ENCODE data around the gene PDE4D.

The PDE4D gene

DNA sequence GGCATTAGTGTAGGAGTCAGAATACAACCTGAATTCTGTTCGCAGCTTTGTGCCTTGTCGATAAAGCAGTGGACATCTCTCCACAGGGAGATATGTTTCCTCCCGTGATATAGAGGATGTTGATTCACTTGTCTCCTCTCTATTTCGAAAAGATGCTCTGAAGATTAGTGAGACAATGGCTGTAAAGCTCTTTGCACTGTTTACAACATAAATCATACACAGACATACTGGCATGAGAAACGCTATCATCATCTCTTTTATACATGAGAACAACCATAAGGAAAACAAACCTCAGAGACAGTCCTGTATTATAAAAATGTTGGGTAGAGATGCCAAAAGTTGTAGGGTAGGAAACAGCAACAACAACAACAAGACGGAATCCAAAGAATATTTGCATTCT lies 803.2 kb downstream of the PDE4D start:
- no peaks in the 10 kb centered on the region for H3K27me3 ChIP-seq (ENCODE audit: low read depth)
- DNase-seq (ENCODE audit: low spot score in 2 of 2), result no peak
- no peaks in the 10 kb centered on the region for H3K9me3 ChIP-seq
- H3K4me3 ChIP-seq, result no peak overlapping the region
- no peaks in the 10 kb centered on the region for H3K4me1 ChIP-seq
- in situ Hi-C loops (cut with MboI; ENCODE audit: low sequenced_read_pairs), result no loop called here
- no peaks in the 10 kb centered on the region for H3K36me3 ChIP-seq (replicated peaks)

DNA sequence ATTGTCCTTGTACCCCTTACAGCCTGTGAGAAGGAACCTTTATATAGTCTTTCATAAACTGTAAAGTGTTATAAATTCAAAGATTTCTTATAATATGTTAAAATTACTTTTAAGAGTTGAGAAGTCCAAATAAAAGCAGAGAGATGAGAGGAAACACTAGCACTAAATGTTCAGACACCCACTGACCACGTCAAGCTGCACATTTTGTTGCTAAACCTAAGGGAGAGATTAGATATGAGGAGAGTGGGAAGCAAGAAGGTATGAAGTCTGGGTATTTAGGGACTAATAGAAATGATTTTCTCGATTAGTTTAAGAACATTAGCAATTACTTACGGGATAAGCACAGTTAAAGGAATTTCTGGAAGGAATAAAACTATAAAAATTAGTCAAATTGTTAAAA lies 803.8 kb downstream of the PDE4D start:
- Histone ChIP-seq H3K4me1 (no peaks in the 10 kb centered on the region), H3K4me3 (no peak overlapping the region), H3K36me3 (replicated peaks) (no peaks in the 10 kb centered on the region), H3K9me3 (no peaks in the 10 kb centered on the region), H3K27me3 (ENCODE audit: low read depth) (no peaks in the 10 kb centered on the region)
- in situ Hi-C loops (cut with MboI; ENCODE audit: low sequenced_read_pairs), result no loop called here
- DNase-seq (ENCODE audit: low spot score in 2 of 2), result no peak

DNA sequence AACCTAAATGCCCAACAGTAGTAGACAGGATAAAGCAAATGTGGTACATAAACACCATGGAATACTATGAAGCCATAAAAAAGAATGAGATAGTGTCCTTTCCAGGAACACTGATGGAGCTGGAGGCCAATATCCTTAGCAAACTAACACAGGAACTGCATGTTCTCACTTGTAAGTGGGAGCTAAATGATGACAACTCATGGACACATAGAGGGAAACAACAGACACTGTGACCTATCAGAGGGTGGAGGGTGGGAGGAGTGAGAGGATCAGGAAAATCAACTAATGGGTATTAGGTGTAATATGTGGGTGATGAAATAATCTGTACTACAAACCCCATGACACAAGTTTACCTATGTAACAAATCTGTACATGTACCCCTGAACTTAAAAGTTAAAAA lies 805.0 kb downstream of the PDE4D start:
- H3K4me3 ChIP-seq, result no peak overlapping the region
- no peaks in the 10 kb centered on the region for H3K27me3 ChIP-seq (ENCODE audit: low read depth)
- H3K36me3 ChIP-seq (replicated peaks), result no peaks in the 10 kb centered on the region
- no peaks in the 10 kb centered on the region for H3K4me1 ChIP-seq
- DNase-seq (ENCODE audit: low spot score in 2 of 2), result no peak
- H3K9me3 ChIP-seq, result no peaks in the 10 kb centered on the region
- in situ Hi-C loops (cut with MboI; ENCODE audit: low sequenced_read_pairs), result no loop called here

- Histone ChIP-seq H3K27me3 (ENCODE audit: low read depth) (0 out of 2 replicates have a peak, but pooled peaks cover 2% of the 10 kb centered on the region), H3K9me3 (no peaks in the 10 kb centered on the region), H3K4me3 (no peak overlapping the region), H3K4me1 (no peaks in the 10 kb centered on the region), H3K36me3 (replicated peaks) (no peaks in the 10 kb centered on the region)
- in situ Hi-C loops (cut with MboI; ENCODE audit: low sequenced_read_pairs), result no loop called here
- no peak for DNase-seq (ENCODE audit: low spot score in 2 of 2)
Observed at GRCh38 chr5:59086024-59086423, 807.5 kb downstream of the PDE4D start.

- no peaks in the 10 kb centered on the region for H3K9me3 ChIP-seq
- in situ Hi-C loops (cut with MboI; ENCODE audit: low sequenced_read_pairs), result no loop called here
- no peak overlapping the region for H3K4me3 ChIP-seq
- no peak for DNase-seq (ENCODE audit: low spot score in 2 of 2)
- H3K36me3 ChIP-seq (replicated peaks), result no peaks in the 10 kb centered on the region
- 0 out of 2 replicates have a peak, but pooled peaks cover 2% of the 10 kb centered on the region for H3K27me3 ChIP-seq (ENCODE audit: low read depth)
- no peaks in the 10 kb centered on the region for H3K4me1 ChIP-seq
Observed at GRCh38 chr5:59081693-59082092, 811.8 kb downstream of the PDE4D start.

DNA sequence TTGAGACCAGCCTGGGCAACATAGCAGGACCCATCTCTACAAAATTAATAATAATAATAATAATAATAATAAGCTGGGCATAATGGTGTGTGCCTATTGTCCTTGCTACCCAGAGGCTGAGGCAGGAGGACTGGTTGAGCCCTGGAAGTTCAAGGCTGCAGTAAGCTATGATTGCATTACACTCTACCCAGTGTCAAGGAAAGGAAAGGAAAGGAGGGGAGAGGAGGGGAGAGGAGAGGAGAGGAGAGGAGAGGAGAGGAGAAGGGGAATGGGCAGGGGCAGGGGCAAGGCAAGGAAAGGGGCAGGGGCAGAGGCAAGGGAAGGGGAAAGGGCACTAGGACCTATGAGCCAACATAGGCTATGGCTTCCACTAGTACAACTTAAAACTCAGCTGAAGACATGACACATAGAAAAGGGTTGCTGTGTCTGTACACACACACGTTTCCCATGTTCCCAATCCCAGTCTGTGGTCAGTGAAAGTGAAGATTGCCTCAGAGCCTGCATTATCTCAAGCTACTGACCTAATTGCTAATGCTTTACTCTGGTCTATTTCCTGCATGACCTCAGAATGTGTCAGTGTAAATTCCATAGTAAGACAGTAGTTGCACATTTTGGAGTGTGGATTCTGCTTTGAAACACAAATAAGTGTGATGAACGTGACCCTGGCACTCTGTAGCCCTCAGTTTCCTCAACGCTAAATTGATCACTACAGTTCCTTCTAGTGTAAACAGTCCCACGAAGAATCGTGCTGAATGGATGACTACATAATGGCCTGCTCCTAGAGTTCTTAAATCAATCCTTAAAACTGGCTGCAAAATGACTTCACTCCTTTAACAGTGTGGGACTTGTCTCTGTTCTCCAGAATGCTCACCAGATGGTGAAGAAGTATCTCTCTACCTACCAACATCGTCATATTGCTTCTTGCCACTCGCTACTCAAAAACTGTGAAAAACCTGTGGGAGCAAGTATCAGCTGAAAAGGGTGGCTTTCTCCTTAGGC lies 813.6 kb downstream of the PDE4D start:
- in situ Hi-C loops (cut with MboI; ENCODE audit: low sequenced_read_pairs), result no loop called here

DNA sequence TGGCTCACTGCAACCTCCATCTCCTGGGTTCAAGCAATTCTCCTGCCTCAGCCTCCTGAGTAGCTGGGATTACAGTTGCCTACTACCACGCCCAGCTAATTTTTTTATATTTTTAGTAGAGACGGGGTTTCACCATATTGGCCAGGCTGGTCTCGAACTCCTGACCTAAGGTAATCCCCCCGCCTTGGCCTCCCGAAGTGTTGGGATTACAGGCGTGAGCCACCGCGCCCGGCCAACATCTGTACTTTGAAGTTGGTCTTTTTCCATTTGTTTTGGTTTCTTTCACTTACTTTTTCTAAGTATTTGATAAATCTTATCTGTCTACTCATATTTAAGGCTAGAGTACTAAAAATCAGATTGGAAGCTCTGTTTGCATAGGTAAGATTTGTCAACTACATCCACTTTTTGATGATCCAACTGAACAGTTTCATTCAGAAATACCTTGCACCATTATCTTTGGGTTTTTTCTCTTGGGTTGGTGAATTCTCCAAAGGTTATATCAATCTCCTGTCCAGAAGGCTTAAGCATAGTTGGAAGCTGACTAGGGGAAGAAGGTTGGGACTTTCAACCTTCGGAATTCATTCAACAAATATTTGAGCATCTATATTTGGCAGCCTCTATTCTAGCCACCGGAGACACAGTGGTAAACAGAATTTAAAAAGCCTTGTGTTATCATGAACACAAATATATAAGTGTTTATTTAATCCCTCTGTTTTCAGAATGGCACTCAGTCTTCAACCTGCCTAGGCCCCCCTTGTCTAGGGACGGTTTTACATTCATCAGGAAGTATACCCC lies 821.6 kb downstream of the PDE4D start:
- no peaks in the 10 kb centered on the region for H3K9me3 ChIP-seq
- no peaks in the 10 kb centered on the region for H3K4me1 ChIP-seq
- no peak for DNase-seq (ENCODE audit: low spot score in 2 of 2)
- no peaks in the 10 kb centered on the region; the same call in 1 of the 2 replicates for H3K27me3 ChIP-seq (ENCODE audit: low read depth)
- in situ Hi-C loops (cut with MboI; ENCODE audit: low sequenced_read_pairs), result no loop called here
- no peak overlapping the region for H3K4me3 ChIP-seq
- H3K36me3 ChIP-seq (replicated peaks), result no peaks in the 10 kb centered on the region

More for the DNA sequence above, 813.6 kb downstream of the PDE4D start:
- Histone ChIP-seq H3K4me1 (no peaks in the 10 kb centered on the region), H3K27me3 (ENCODE audit: low read depth) (0 out of 2 replicates have a peak, but pooled peaks cover 2% of the 10 kb centered on the region), H3K4me3 (no peak overlapping the region), H3K9me3 (no peaks in the 10 kb centered on the region), H3K36me3 (replicated peaks) (no peaks in the 10 kb centered on the region)
- DNase-seq (ENCODE audit: low spot score in 2 of 2), result no peak

- DNase-seq (ENCODE audit: low spot score in 2 of 2), result no peak
- Histone ChIP-seq H3K27me3 (ENCODE audit: low read depth) (no peaks in the 10 kb centered on the region; the same call in 1 of the 2 replicates), H3K9me3 (no peaks in the 10 kb centered on the region), H3K36me3 (replicated peaks) (no peaks in the 10 kb centered on the region), H3K4me3 (no peak overlapping the region), H3K4me1 (no peaks in the 10 kb centered on the region)
- in situ Hi-C loops (cut with MboI; ENCODE audit: low sequenced_read_pairs), result no loop called here
Observed at GRCh38 chr5:59069438-59070079, 824.0 kb downstream of the PDE4D start.

DNA sequence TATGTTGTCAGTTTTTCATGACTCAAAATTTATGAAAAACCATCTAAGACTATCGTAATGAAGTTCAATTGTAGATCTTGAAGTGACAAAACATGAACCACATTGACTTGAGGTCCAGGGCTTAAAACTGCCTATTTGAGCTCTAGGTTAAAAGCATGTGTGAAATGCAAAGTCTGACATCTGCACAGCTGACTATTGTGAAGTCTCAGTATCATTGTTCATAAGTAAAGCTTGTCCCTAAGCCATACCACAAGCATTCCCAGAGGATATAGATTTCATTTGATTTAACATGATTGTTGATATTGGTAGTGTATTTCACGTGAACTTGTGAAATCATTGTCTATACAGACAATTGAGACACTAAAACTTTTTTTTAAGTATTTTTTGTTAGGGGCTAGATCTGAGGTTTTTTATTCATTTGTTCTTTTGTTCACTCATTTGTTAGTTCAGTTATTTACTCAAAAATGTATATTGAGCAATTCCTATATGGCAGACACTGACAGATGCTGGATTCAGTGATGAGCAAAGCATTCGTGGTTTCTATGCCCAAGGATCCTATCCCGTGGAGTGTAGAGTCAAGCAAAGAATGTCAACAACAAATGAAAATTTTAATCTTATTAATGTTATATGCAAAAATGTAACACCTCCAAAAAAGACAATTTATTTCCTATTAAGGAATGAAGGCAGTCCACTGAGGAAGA lies 825.4 kb downstream of the PDE4D start:
- in situ Hi-C loops (cut with MboI; ENCODE audit: low sequenced_read_pairs), result no loop called here
- no peaks in the 10 kb centered on the region for H3K4me1 ChIP-seq
- H3K4me3 ChIP-seq, result no peak overlapping the region
- H3K9me3 ChIP-seq, result no peaks in the 10 kb centered on the region
- no peaks in the 10 kb centered on the region for H3K36me3 ChIP-seq (replicated peaks)
- no peaks in the 10 kb centered on the region; the same call in 1 of the 2 replicates for H3K27me3 ChIP-seq (ENCODE audit: low read depth)
- no peak for DNase-seq (ENCODE audit: low spot score in 2 of 2)

DNA sequence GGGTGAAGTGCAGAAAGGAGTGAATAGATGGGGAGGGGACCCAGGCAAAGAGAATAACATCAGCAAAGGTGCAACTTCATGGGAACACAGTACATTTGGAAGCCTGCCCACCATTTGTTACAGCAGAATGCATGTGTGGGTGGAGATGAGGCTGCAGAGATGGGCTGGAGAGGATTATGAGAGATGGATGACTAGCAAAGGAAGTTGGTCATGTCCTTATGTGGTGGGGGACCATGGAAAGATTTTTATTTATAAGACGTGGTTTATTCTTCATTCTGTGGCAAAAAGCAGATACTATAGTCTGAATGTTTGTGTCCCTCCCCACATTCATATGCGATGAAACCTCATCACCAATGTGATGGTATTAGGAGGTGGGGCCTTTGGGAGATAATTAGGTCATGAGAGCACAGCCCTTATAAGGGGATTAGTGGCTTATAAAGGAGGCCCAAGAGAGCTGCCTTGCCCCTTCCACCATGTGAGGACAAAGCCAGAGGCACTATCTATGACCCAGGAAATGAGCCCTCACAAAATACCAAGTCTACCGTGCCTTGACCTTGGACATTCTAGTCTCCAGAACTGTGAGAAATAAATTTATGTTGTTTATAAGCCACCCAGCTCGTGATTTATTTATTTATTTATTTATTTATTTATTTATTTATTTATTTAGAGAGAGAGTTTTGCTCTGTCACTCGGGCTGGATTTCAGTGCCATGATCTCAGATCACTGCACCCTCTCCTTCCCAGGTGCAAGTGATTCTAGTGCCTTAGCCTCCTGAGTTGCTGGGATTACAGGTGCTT lies 827.0 kb downstream of the PDE4D start:
- Histone ChIP-seq H3K4me3 (no peak overlapping the region), H3K27me3 (ENCODE audit: low read depth) (no peaks in the 10 kb centered on the region; the same call in 1 of the 2 replicates), H3K36me3 (replicated peaks) (no peaks in the 10 kb centered on the region), H3K4me1 (no peaks in the 10 kb centered on the region), H3K9me3 (no peaks in the 10 kb centered on the region)
- no peak for DNase-seq (ENCODE audit: low spot score in 2 of 2)
- in situ Hi-C loops (cut with MboI; ENCODE audit: low sequenced_read_pairs), result no loop called here

GRCh38 chr5:59065554-59065953 lies 828.0 kb downstream of the PDE4D start:
- H3K4me3 ChIP-seq, result no peak overlapping the region
- no peaks in the 10 kb centered on the region; the same call in 1 of the 2 replicates for H3K27me3 ChIP-seq (ENCODE audit: low read depth)
- H3K9me3 ChIP-seq, result no peaks in the 10 kb centered on the region
- DNase-seq (ENCODE audit: low spot score in 2 of 2), result no peak
- no peaks in the 10 kb centered on the region for H3K36me3 ChIP-seq (replicated peaks)
- in situ Hi-C loops (cut with MboI; ENCODE audit: low sequenced_read_pairs), result no loop called here
- H3K4me1 ChIP-seq, result no peaks in the 10 kb centered on the region

DNA sequence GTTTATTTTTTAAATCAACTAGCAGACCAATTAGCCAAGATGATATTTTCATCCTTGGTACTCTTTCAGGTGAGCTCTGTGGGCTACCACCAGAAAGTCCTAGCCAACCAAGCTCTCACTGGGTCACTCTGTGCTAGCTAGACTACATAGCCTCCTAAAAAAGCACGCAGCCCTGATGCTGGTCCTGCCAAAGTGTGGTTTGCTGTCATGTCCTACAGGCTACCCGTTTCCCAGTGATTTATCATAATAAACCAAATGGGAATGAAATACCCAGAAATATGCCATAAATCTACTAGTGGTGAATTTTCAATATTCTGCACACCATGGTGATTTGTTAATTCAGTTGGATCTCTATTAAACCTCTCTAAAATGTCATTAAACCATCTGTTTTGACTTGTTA lies 829.2 kb downstream of the PDE4D start:
- Histone ChIP-seq H3K36me3 (replicated peaks) (no peaks in the 10 kb centered on the region), H3K9me3 (no peaks in the 10 kb centered on the region), H3K27me3 (ENCODE audit: low read depth) (no peaks in the 10 kb centered on the region), H3K4me1 (no peaks in the 10 kb centered on the region), H3K4me3 (no peak overlapping the region)
- in situ Hi-C loops (cut with MboI; ENCODE audit: low sequenced_read_pairs), result no loop called here
- DNase-seq (ENCODE audit: low spot score in 2 of 2), result no peak

Measured in HAP-1 (cell line).